ENCODE data around the gene HMCN2.

DNA sequence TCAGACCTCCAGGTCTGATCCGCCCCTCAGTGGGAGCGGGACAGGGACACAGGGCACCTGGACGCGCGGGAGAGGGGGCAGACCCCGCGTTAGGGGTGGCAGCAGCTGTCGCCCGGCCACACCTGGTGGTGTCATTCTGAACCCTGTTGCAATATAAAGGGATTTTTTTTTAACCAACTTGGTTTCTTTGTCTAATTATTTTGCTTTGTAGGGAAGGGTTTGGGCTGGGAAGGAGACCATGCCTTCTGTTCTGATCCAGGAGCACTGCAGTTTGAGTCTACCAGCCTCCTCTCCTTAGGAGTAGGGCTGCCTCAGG lies 168.3 kb downstream of the HMCN2 start:
- TF ChIP-seq, protein P1, sequence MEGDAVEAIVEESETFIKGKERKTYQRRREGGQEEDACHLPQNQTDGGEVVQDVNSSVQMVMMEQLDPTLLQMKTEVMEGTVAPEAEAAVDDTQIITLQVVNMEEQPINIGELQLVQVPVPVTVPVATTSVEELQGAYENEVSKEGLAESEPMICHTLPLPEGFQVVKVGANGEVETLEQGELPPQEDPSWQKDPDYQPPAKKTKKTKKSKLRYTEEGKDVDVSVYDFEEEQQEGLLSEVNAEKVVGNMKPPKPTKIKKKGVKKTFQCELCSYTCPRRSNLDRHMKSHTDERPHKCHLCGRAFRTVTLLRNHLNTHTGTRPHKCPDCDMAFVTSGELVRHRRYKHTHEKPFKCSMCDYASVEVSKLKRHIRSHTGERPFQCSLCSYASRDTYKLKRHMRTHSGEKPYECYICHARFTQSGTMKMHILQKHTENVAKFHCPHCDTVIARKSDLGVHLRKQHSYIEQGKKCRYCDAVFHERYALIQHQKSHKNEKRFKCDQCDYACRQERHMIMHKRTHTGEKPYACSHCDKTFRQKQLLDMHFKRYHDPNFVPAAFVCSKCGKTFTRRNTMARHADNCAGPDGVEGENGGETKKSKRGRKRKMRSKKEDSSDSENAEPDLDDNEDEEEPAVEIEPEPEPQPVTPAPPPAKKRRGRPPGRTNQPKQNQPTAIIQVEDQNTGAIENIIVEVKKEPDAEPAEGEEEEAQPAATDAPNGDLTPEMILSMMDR (conservative IDR thresholded peaks at IDR 0.05; ENCODE audit: low read length): no peak
- TF ChIP-seq EZH2phosphoT487 (IDR thresholded peaks at IDR 0.05; ENCODE audit: borderline replicate concordance, low read depth, low read length): no peak

Data from OCI-LY7 (cell line).